RWPE1 (cell line): Measurements from ENCODE around the gene ASF1A.
A peak's percentile ranks its signal among the peaks of the same experiment; 100 is the strongest.

Experiments
- CTCF ChIA-PET: fragments of 350-600 bp; sonication (Branson Sonifier 250); formaldehyde crosslinking; extraction: SDS; loops from one replicate; lab custom pipeline; 2021; lab: Yijun Ruan, JAX
- POLR2A ChIA-PET: fragments of 400-600 bp; formaldehyde crosslinking; extraction: SDS; loops from one replicate; lab custom pipeline; 2020; ENCODE audit warnings: antibody characterized with exemption; ENCODE audit not compliant: low non-redundant PET; lab: Yijun Ruan, JAX
- DNase-seq: peaks from one replicate; pipeline ENCODE4 v3.0.0; 2012; ENCODE audit warnings: low spot score
- H3K27ac ChIP-seq: fragments of 450-650 bp; 2 replicates; pipeline ENCODE4 v1.5.1; 2017
- TF ChIP-seq, protein P1 (sequence below): fragments of 450-650 bp; conservative IDR thresholded peaks from 2 replicates; pipeline ENCODE4 v1.5.1; 2017; ENCODE audit warnings: low read depth, mild to moderate bottlenecking

ASF1A gene

DNA sequence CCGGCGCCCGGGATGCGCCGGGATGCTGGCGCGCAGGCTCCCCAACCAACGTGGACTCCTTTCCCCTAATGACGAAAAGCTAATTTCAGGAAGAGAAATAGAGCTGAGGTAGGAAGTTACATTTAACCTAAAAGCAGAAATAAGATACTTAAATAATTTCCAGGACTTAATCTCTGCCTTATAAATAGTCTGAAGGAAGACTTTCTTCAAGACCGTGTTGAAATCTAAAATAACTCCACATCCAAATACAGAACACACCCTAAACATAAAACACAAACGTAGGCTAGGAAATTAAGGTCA is 1.3 kb downstream of the ASF1A start:
- TF ChIP-seq, protein P1, sequence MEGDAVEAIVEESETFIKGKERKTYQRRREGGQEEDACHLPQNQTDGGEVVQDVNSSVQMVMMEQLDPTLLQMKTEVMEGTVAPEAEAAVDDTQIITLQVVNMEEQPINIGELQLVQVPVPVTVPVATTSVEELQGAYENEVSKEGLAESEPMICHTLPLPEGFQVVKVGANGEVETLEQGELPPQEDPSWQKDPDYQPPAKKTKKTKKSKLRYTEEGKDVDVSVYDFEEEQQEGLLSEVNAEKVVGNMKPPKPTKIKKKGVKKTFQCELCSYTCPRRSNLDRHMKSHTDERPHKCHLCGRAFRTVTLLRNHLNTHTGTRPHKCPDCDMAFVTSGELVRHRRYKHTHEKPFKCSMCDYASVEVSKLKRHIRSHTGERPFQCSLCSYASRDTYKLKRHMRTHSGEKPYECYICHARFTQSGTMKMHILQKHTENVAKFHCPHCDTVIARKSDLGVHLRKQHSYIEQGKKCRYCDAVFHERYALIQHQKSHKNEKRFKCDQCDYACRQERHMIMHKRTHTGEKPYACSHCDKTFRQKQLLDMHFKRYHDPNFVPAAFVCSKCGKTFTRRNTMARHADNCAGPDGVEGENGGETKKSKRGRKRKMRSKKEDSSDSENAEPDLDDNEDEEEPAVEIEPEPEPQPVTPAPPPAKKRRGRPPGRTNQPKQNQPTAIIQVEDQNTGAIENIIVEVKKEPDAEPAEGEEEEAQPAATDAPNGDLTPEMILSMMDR: no peak
- ChIA-PET POLR2A (no interaction called here), CTCF (interaction anchor here (0.6 to 0.7 kb wide), 2 partner anchors 27 to 432 kb away, joined by 3 read pairs; no protein-coding TSS in a partner anchor)
- peak overlapping the region; percentile 97 for H3K27ac ChIP-seq
- no peak for DNase-seq

DNA sequence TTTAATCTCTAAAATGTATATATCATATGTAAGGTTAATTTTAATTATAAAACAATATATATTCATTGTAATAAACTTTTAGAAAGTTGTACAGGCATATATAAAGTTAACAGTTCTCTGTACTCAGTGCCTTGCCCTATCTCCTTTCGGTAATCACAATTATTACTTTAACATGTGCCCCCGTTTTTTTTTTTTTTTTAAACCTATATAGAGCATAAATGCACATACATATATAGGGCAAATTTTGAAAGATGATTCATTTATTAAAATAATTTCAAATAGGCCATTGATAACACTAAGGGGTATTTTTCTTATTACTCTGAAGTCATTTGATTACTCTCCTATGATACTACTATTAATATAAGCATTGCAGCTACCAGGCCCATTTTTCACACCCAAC is 1.9 kb downstream of the ASF1A start:
- POLR2A ChIA-PET: no interaction called here
- TF ChIP-seq, protein P1: no peak
- no peak for DNase-seq
- CTCF ChIA-PET: interaction anchor here (0.7 kb wide), 3 partner anchors 17 to 432 kb away, joined by 3 to 4 read pairs (median 3); no protein-coding TSS in a partner anchor
- H3K27ac ChIP-seq: no peak overlapping the region

GRCh38 chr6:118896339-118897136 is 2.6 kb downstream of the ASF1A start:
- DNase-seq: peak; percentile 53
- TF ChIP-seq, protein P1: peak; percentile 53
- POLR2A ChIA-PET: no interaction called here
- peak overlapping the region; percentile 72 for H3K27ac ChIP-seq
- CTCF ChIA-PET: interaction anchor here (0.6 to 0.7 kb wide), 4 partner anchors 16 to 1516 kb away, joined by 3 to 4 read pairs (median 3); no protein-coding TSS in a partner anchor

GRCh38 chr6:118897386-118897785 is 3.4 kb downstream of the ASF1A start:
- H3K27ac ChIP-seq: no peak overlapping the region
- TF ChIP-seq, protein P1: no peak
- ChIA-PET CTCF (no interaction called here), POLR2A (no interaction called here)
- no peak for DNase-seq

DNA sequence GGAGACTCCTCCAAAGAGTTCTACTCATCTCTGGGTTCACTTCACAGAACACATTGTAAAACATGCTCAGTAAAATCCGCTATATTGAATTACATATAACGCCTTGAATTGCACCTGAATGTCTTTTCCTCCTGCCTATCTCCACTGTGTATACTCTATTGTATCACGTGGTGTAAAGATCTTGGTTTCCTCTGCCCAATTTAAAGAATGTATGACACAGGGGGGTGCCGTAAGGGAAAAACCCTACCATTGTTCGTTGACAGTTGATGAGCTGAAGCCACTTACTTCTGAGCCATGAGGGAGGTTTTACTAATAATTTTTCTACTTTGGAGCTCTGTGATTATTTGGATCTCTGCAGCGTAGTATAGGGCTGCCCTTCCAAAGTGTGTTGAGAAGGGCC is 6.0 kb downstream of the ASF1A start:
- TF ChIP-seq, protein P1: no peak

GRCh38 chr6:118902726-118903125 is 8.8 kb downstream of the ASF1A start:
- TF ChIP-seq, protein P1: no peak
- DNase-seq: no peak
- H3K27ac ChIP-seq: no peak overlapping the region
- CTCF ChIA-PET: no interaction called here
- POLR2A ChIA-PET: no interaction called here

More for the DNA sequence above, 6.0 kb downstream of the ASF1A start:
- no peak for DNase-seq
- H3K27ac ChIP-seq: no peak overlapping the region
- ChIA-PET POLR2A (no interaction called here), CTCF (interaction anchor here (0.7 to 0.9 kb wide), 2 partner anchors 23 to 50 kb away, joined by 3 read pairs; no protein-coding TSS in a partner anchor)
